ENCODE data around the gene NKAIN4.
"Not testable (repeated sequence)": the region's sequence is repeated elsewhere in the genome, so short reads cannot be mapped to it uniquely, and the experiment has no call there.

Gene NKAIN4

DNA sequence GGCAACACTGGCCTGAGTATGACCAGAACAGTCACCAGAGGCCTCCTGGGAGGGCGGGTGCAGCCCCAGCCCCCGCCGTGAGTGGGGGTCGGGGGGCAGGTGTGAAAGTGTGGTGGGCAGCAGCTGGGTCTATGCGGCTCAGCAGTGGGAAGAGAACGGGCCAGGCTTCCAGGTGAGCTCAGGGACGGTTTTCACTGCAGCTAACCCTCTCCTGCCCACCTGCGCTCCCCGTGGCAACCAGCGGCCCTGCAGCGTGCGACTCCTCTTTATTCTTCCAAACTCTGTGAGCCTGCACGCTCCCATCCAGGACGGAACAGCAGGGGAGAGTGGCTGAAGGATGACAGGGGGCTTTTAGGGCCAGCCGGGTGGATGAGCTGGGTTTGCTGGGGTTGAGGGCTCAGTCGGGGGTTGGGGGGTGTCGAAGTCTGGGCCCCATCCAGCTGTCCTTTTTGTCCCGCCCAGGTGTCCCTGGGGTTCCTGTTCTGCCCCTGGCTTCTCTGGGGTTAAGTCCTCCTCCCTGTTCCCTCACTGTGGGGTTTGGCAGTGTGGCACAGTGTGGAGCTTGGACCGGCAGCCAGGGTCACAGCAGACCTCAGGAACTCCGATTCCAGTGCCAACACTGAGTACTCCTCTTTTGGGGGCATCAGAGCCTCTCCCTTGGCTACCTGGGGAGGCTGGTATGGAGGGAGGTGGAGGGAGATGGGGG, 19.4 kb downstream of the NKAIN4 start:
- no peak for DNase-seq

DNA sequence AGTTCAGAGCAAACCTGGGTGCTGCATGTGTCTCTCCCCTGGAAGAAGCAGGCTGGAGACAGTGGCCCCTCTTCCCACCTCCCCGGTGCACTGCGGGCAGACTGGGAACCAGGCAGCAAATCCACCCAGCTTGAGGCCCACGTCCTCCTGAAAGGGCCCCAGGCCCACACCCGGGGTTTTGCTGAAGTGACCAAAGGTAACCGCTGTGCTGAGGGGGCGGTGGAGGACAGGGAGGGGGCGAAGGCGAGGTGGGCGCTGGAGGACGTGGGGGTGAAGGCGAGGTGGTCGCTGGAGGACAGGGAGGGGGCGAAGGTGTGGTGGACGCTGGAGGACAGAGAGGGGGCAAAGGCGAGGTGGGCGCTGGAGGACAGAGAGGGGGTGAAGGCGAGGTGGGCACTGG, 20.3 kb downstream of the NKAIN4 start:
- DNase-seq: no peak

DNA sequence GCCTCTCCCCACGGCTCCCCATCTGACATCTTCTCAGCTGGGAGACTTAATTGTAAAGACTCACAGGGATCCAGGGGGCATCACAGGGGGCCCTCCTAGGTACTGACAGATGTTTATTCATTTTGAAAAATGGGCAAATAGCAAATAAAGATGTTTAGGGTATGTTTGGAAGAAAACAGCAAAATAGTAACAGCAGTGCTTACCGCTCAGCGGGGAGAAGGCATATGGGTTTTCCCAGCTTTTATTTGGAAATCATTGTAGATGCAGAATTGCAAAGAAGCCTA, 21.3 kb downstream of the NKAIN4 start:
- no peak for DNase-seq

DNA sequence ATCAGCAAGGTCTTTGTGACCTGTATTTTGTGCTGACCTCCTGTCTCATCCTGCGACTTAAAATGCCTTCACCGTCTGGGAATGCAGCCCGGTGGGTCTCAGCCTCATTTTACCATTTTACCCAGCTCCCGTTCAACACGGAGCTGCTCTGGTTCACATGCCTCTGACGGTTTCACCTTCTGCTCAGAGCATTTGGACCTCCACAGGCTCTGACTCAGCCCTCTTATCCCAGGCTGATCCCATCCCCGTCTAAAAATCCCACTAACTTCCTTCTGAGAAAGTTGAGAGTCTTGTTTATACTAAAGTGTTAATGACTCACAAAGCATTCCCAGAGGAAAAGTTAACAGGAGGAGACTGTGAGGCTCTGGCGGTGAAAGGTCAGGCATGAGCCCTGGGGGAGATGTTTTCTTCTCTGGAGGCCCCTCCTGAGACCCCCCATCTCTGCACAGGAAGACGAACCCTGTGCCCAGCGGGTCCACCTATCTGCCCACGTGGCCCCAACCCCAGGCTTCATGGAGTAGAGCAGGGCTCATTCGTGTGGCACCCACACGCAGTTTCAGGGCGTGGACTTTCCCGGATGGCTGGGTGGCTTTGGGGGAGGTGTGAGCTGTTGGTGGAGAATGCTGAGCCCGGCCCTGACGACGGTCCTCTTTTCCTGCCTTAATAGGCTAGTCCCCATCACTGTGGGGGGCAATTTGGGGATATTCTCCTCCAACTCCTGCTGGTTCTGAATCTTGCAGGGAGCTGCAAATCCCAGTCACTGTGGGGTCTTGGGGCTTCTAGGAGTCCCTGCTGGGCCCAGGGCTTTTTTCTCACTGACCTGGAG, 21.8 kb downstream of the NKAIN4 start:
- no peak for DNase-seq

DNA sequence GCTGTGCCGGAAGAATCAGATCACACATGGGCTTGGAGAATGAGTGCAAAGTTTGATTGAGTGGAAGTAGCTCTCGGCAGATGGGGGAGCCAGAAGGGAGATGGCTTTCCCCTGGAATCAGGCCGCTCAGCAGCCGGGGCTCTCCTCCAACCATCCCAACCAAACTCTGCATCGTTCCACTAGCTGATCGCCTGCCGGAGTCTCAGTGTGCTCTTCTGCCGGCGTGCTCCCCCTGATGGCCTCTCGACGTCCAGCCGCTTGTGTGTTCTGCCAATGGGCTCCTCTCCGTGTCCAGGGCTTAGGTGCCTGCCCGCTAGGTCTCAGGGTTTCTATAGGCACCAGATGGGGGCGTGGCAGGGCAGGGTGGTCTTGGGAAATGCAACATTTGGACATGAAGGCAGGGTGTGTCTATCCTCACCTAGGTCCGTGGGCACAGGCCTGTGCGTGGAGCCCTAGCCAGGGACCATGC, 23.4 kb downstream of the NKAIN4 start:
- DNase-seq: no peak

DNA sequence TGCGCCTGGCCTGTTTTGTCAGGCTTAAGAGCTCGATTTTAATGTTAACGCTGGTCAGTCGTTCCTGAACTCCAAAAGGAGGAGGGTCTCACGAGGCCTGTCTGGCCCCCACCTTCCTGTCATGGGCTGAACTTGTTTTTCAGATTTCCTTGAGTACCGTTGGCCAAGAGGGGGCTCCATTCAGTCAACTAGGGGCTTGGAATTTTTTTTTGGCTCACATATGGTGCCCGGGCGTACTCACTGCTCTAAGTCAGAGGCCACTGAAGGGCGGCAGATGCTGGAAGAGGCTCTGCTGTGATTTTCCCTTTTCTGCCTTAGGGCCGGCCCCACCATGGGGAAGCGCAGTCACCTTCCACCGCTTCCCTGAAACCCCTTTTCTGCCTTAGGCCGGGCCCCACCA, 25.5 kb downstream of the NKAIN4 start:
- no peak for DNase-seq

DNA sequence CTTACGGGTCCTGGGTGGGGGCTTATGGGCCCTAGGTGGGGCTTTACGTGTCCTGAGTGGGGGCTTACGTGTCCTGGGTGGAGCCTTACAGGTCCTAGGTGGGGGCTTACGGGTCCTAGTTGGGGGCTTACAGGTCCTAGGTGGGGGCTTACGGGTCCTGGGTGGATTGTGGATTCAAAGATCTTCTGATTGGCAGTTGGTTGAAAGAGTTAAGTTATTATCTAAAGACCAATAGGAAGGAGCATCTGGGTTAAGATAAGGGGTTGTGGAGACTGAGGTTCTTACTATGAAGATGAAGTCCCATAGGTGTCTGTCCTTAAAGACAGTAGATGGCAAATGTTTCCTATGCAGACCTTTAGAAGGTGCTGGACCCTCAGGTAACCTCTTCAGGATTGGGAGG, 27.0 kb downstream of the NKAIN4 start:
- no peak for DNase-seq

DNA sequence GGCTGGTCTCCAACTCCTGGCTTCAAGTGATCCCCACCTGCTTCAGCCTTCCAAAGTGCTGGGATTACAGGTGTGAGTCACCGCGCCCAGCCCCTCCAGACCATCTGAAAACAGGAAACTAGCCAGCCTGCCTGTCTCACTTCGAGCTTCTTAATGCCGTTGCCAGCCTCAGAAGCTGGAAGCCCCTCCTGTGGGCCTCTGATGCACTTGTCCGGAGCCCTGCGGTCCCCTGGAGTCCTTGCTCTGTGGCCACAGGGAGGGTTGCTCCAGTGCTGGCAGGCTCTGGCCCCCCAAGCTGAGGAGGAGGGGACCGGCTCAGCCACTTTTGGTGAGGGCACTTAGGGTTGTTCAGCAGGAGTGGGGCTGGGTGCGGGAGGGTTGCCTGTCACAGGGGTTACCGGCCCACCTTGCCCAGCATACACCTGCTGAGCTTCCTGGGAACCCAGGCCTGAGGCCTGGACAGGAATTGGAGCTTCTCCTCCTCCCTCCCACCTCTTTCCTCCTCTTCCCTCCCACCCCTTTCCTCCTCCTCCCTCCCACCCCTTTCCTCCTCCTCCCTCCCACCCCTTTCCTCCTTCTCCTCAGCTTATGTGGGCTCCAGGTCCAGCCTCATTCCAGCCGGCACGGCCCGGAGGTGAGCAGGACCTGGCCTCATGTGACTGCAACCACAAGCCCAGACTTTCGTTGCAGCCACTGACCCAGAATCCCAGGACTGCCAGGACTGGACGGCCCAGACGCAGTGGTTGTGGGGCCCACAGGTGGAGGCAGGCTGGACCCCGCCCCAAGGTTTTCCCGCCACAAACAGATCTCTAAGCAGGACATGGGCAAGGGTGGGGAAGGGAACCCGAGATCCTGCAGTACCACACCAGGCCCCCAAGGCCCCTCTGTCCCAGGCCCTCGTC, 28.0 kb downstream of the NKAIN4 start:
- DNase-seq: no peak

DNA sequence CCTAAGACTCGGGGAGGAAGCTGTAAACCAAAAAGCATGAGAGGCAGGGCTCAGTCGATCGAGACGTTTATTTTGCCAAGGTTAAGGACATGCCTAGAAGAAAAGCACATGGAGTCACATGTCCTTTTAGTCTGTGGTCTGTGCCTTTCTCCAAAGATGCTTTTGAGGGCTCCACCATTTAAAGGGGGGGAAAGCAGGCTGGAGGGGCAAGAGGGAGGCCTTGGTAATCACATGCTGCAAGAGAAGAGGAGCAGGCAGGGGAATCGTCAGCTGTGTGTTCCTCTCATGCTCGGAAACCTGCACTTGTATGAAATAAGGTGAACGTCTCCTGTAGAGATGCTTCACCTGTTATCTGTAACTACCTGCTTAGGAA, 29.2 kb downstream of the NKAIN4 start:
- no peak for DNase-seq

DNA sequence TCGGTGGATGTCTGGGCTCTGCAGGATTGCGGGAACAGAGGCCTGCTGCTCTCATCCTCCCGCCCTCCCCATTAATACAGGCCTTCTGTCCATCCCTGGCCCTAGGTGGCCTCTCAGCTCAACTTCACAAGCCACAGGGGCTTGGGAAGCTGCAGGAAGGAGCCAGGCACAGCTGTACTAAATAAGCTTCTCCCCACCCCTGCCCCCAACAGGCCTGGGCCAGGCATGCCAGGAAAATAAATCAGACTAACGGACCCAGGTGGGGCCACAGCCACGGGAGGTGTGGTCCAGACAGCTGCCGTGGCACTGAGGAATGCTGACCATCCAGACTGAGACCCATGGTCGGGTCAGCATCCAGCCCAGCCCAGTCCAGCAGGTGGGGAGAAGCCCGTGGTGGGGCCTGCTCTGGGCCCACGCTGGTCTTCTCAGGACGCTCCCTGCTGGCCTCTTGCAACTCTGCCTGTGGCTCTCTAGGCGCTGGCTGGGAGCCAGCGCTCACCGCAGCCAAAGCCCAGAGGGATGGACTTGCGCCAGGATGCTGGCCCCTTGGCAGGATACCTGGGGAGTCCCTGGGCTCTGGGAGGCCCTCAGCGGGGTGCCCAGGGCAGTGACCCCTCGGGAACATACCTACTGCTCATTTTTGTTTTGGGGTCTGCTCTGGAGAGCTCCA, 29.7 kb downstream of the NKAIN4 start:
- DNase-seq: no peak

DNA sequence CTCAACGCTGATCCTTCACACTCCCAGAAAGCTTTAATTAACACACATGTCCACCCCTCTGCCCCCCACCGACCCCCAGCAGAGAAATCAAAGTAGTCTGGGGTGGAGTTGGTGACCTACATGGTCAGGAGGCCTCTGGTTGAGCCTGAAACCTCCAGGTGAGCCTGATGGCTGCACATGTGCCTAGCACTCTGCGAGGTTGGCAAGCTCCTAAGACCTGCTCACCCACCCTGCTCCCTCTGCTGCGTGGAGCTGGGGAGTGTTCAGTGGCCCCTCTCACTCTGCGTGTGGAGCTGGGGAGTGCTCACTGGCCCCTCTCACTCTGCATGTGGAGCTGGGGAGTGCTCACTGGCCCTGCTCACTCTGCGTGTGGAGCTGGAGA, 30.4 kb downstream of the NKAIN4 start:
- no peak for DNase-seq

DNA sequence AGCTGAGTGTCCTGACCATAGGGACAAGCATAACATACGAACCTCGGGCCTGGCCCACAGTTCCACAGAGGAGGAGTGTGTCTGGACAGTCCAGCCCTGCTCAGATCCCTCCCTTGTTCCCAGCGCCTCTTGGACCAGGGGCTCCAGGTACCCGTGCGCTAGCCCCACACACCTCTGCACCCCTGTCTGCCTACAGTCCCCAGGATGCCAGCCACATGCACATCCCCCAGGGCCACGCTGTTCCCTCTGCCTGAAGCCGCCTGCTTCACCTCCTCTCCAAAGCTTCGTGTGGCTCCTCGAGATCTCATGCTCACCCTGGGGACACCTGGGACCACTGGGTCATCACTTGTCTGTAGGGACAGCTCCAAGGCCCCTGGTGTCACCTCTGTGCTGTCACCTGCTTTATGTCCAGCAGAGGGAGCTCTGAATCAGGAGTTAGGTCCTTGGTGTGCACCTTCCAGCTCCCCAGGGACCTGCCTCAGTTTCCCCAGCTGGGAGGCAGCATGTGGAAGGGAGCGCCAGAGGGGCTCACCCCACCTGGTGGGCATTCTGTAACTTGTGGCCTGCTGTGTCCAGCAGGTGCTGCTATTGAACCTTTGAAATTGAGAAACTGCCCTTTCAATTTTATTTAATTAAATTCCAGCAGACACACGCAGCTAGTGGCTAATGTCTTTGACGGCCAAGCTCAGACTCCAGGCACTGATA, 31.0 kb downstream of the NKAIN4 start:
- peak; percentile 43 for DNase-seq

DNA sequence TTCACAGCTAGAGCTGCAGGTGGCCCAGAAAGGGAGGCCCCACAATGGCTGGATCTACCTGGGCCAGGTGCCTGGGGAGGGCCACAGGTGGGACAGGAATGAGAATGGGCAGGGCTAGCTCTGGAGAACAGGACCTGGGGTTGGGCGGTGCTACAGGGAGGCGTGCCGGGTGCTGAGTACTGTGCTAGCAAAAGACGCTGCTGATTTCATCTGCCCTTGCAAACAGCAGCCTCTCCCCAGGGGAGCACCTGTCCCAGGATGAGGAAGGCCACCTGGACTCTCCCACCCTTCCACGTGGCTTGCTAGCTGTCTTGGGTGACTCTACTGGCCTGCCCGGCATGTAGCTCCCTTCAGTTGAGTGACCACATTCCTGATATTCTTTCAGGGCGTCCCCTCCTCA, 31.7 kb downstream of the NKAIN4 start:
- no peak for DNase-seq

DNA sequence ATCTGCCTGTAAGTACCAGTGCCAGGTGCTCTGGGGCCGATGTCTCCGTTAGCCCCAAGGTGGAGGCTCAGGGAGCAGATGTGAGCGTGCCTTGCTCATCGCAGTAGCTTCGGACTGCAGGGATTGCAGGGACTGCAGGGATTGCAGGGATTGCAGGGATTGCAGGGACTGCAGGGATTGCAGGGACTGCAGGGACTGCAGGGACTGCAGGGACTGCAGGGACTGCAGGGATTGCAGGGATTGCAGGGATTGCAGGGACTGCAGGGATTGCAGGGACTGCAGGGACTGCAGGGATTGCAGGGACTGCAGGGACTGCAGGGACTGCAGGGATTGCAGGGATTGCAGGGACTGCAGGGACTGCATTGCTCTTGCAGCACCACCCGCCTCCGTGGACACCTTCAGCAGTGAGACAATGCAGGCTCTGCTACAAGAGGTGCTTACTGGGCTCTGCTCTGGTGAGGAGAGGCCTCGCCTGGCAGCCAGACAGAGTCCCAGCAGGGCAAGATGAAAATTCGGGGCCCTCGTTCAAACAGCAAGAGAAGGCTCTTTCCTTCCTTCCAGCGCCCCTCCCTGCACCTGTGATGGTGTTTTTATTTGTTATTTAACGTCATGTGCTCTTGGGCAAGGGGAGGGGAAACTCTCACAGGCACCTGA, 32.7 kb downstream of the NKAIN4 start:
- DNase-seq: not testable (repeated sequence)

DNA sequence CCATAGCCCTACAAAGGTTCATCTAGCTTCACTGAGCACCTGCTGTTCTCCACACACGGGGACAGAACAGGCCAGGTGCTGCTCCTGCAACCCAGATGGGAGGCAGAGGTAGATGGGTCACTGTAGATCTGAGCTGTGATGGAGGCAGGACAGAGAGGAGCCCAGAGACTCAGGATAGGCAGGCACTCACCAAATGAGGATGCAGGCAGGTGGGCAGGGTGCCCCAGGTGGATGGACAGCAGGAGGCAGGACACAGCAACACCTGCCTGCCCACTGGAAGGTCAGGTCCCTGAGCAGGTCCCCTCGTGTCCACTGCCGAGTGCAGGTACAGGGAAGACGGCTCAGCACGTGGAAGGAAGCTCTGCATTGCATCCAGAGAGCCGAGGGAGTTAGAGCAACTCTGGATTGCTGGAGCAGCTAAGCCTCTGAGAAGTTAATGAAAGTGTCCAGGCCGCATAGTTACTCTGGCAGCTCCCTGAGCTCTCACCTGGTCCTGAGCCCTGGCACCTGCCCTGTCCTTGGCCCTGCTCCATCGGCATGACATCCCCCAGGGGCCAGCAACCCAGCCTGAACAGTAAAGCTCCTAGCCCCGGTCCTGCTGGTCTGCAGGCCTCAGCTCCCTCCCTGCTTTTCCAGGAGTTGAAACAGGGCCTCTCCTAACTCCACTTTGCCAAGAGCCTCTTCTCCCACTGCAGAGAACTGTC, 33.4 kb downstream of the NKAIN4 start:
- DNase-seq: no peak

DNA sequence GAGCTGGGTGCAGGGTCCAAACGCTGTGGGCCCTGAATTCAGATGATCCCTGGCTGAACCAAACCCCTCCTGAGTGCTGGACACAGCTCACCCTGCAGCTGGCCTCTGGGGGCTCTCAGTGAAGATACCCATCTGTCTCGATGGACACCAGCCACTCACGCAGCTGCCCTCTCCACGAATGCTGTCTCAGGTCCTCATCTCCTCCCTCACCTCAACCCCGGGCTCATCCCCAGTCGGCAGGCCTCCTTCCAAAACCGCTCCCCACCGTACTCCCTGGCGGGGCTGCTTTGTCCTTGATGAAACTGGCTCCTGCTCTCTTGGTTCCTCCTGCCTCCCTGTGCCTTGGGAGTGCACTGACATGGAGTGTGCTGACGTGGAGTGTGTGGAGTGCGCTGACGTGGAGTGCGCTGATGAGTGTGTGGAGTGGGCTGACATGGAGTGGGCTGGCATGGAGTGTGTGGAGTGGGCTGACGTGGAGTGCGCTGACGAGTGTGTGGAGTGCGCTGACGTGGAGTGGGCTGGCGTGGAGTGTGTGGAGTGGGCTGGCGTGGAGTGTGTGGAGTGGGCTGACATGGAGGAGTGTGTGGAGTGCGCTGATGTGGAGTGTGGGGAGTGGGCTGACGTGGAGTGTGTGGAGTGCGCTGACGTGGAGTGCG, 34.3 kb downstream of the NKAIN4 start:
- no peak for DNase-seq

DNA sequence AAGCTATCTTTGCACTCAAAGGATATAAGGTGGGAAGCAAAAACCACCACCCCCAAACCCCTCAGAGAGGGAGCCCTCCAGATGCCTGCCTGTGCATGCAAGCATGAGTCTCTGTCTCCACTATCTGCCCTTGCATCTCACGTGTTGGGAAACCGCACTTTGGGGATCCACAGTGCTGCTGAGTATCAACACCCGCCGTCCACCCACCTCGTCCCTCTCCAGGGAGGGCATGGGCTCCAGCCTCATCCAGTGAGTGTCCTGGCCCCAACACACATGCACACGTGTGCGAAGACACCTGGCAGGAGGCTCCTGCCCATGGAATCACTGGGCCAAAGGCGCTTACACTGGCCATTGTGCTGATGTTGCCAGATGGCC, 34.8 kb downstream of the NKAIN4 start:
- DNase-seq: no peak

DNA sequence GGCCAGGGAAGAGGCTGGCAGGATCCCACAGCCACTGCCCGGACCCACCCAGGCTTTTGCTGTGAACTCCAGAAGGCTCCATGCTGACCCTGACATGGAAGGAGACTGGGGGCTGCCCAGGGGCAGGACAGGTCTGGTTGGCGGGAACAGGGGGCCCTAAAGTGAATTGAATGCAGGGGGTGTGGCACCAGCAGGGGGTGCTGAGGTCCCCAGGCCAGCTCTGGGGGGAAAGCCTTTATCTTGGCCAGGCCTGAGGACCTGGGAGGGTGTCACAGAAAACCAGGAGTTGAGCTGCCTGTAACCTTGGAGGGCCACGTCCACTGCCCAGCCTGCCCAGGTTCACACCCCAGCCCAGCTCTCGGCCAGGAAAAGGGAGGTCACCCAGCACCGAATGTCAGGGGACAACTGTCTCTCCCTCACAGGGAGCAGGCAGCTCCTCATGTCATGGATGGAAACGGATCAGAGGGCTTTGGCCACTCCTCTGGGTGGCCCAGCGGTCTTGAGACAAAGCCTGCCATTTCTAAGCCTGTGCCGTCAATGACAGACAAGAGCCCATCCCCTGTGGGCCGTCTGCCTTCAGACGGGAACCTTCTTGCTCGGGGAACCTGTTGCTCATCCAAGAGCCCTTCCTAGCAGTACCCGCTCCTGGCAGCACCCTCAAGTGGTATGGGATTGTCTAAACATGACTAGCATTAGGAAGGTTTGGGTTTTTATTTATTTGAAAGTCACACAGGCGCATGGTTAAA, 35.4 kb downstream of the NKAIN4 start:
- DNase-seq: no peak

DNA sequence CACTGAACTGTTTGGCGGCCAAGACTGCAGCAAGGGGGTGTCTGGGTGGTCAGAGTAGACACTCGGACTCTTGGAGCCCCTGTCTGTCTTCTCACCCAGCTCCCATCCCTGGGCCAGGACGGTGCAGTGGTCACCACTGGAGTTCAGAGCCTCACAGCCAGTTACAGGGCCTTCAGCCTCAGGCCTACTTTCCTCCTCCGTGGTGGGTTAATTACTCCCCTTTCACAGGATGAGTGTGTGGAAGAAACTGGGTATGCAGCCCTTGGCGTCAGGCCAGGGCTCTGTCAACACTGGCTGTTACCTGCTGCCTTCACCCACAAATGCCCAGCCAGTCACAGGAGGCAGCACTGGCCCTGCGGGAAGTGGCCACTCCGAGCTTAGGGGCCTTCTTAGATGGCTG, 36.6 kb downstream of the NKAIN4 start:
- DNase-seq: no peak
